Measurements from ENCODE around the gene ADAMTSL1.
"Not testable (repeated sequence)": the region's sequence is repeated elsewhere in the genome, so short reads cannot be mapped to it uniquely, and the experiment has no call there.

ADAMTSL1 gene

GRCh38 chr9:18905883-18906629, 432.1 kb downstream of the ADAMTSL1 start:
- DNase-seq (ENCODE audit: low read depth in 2 of 2) = no peak

GRCh38 chr9:18906656-18907395, 432.9 kb downstream of the ADAMTSL1 start:
- no peak for DNase-seq (ENCODE audit: low read depth in 2 of 2)

GRCh38 chr9:18907927-18908625, 434.1 kb downstream of the ADAMTSL1 start:
- DNase-seq (ENCODE audit: low read depth in 2 of 2) = no peak

GRCh38 chr9:18909140-18910018, 435.4 kb downstream of the ADAMTSL1 start:
- DNase-seq (ENCODE audit: low read depth in 2 of 2) = no peak

- no peak for DNase-seq (ENCODE audit: low read depth in 2 of 2)
Measured at GRCh38 chr9:18910435-18910834, 436.5 kb downstream of the ADAMTSL1 start.

GRCh38 chr9:18910916-18911315, 437.0 kb downstream of the ADAMTSL1 start:
- no peak for DNase-seq (ENCODE audit: low read depth in 2 of 2)

- DNase-seq (ENCODE audit: low read depth in 2 of 2) = no peak
Measured at GRCh38 chr9:18911714-18912342, 437.9 kb downstream of the ADAMTSL1 start.

GRCh38 chr9:18920141-18921084, 446.5 kb downstream of the ADAMTSL1 start:
- no peak for DNase-seq (ENCODE audit: low read depth in 2 of 2)

GRCh38 chr9:18921366-18922075, 447.6 kb downstream of the ADAMTSL1 start:
- DNase-seq (ENCODE audit: low read depth in 2 of 2) = no peak

- DNase-seq (ENCODE audit: low read depth in 2 of 2) = no peak
Measured at GRCh38 chr9:18922161-18922885, 448.4 kb downstream of the ADAMTSL1 start.

GRCh38 chr9:18923167-18923566, 449.2 kb downstream of the ADAMTSL1 start:
- no peak for DNase-seq (ENCODE audit: low read depth in 2 of 2)

- DNase-seq (ENCODE audit: low read depth in 2 of 2) = no peak
Measured at GRCh38 chr9:18923671-18924430, 449.9 kb downstream of the ADAMTSL1 start.

- DNase-seq (ENCODE audit: low read depth in 2 of 2) = no peak
Measured at GRCh38 chr9:18925880-18926279, 451.9 kb downstream of the ADAMTSL1 start.

GRCh38 chr9:18926513-18926912, 452.6 kb downstream of the ADAMTSL1 start:
- DNase-seq (ENCODE audit: low read depth in 2 of 2) = no peak

- no peak for DNase-seq (ENCODE audit: low read depth in 2 of 2)
Measured at GRCh38 chr9:18928711-18929110, 454.8 kb downstream of the ADAMTSL1 start.

GRCh38 chr9:18930611-18931010, 456.7 kb downstream of the ADAMTSL1 start:
- not testable (repeated sequence) for DNase-seq (ENCODE audit: low read depth in 2 of 2)

- DNase-seq (ENCODE audit: low read depth in 2 of 2) = no peak
Measured at GRCh38 chr9:18935541-18935940, 461.6 kb downstream of the ADAMTSL1 start.
